ENCODE results near the gene HOXD10. TPM values are rescaled to one million over a fixed set of nuclear protein-coding genes. Genes with fewer than 3 reads are reported as not detected.
A peak's percentile ranks its signal among the peaks of the same experiment; 100 is the strongest.

Gene HOXD10
- total and polyA plus RNA-seq, 12 donors, result not detected

GRCh38 chr2:176081376-176081836, 35.2 kb upstream of the HOXD10 start:
- ATAC-seq (no peak), DNase-seq (no peak)
- H3K4me1 ChIP-seq, result peaks cover 0 to 64% (median 22%) of the 10 kb centered on the region in 9 donors
- peaks cover 0 to 11% (median 0%) of the 10 kb centered on the region in 11 donors for H3K9me3 ChIP-seq
- H3K36me3 ChIP-seq, result peaks cover 0 to 3% (median 0%) of the 10 kb centered on the region in 9 donors
- TF ChIP-seq CTCF (IDR thresholded peaks at IDR 0.05), result no peak
- H3K27ac ChIP-seq, result no peak overlapping the region
- peaks cover 82 to 100% (median 98%) of the 10 kb centered on the region in 7 donors for H3K27me3 ChIP-seq
- intact Hi-C loops (cut with DNase I), result loop anchor here in 1 of 10 donors (5.0 kb wide), 1 partner anchor 399 kb away; no protein-coding TSS in a partner anchor
- H3K4me3 ChIP-seq, result peak overlapping the region in 1 of 10 donors; percentile 7
- WGBS, 2 donors, result 6 to 7% methylated on average over 17 of the region's 17 CpGs

GRCh38 chr2:176081837-176082524, 34.6 kb upstream of the HOXD10 start:
- peaks cover 0 to 3% (median 0%) of the 10 kb centered on the region in 9 donors for H3K36me3 ChIP-seq
- ATAC-seq (no peak), DNase-seq (no peak)
- TF ChIP-seq CTCF (IDR thresholded peaks at IDR 0.05), result no peak
- intact Hi-C loops (cut with DNase I), result loop anchor here in 1 of 10 donors (5.0 kb wide), 1 partner anchor 400 kb away; no protein-coding TSS in a partner anchor
- peaks cover 0 to 11% (median 0%) of the 10 kb centered on the region in 11 donors for H3K9me3 ChIP-seq
- H3K27me3 ChIP-seq, result peaks cover 80 to 100% (median 98%) of the 10 kb centered on the region in 7 donors
- H3K4me3 ChIP-seq, result peak overlapping the region in 1 of 10 donors; percentile 5
- H3K27ac ChIP-seq, result no peak overlapping the region
- WGBS, 2 donors, result 3 to 7% methylated on average over 62 of the region's 62 CpGs
- peaks cover 0 to 66% (median 23%) of the 10 kb centered on the region in 9 donors for H3K4me1 ChIP-seq

DNA sequence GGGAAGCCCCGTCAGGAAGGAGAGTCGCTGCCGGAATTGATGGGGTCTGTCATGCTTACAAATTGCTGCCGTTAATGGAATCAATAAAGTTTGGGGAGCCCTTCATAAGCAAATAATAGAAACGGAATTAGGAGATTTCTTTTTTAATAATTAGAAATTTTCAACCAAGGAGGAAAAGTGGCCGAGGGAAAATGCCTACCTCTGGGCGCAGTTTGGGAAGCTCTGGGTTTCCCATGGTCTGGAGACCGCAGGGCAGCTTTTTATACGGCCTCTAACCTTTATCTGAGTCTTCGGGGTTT, 34.1 kb upstream of the HOXD10 start:
- Histone ChIP-seq H3K27me3 (peaks cover 81 to 100% (median 98%) of the 10 kb centered on the region in 7 donors), H3K9me3 (peaks cover 0 to 11% (median 0%) of the 10 kb centered on the region in 11 donors), H3K27ac (no peak overlapping the region), H3K4me1 (peaks cover 0 to 66% (median 23%) of the 10 kb centered on the region in 9 donors), H3K4me3 (no peak overlapping the region), H3K36me3 (peaks cover 0 to 3% (median 0%) of the 10 kb centered on the region in 9 donors)
- intact Hi-C loops (cut with DNase I), result loop anchor here in 1 of 10 donors (5.0 kb wide), 1 partner anchor 400 kb away; no protein-coding TSS in a partner anchor
- ATAC-seq (no peak), DNase-seq (no peak)
- WGBS, 2 donors, result 8 to 9% methylated on average over 10 of the region's 10 CpGs
- TF ChIP-seq CTCF (IDR thresholded peaks at IDR 0.05), result no peak

DNA sequence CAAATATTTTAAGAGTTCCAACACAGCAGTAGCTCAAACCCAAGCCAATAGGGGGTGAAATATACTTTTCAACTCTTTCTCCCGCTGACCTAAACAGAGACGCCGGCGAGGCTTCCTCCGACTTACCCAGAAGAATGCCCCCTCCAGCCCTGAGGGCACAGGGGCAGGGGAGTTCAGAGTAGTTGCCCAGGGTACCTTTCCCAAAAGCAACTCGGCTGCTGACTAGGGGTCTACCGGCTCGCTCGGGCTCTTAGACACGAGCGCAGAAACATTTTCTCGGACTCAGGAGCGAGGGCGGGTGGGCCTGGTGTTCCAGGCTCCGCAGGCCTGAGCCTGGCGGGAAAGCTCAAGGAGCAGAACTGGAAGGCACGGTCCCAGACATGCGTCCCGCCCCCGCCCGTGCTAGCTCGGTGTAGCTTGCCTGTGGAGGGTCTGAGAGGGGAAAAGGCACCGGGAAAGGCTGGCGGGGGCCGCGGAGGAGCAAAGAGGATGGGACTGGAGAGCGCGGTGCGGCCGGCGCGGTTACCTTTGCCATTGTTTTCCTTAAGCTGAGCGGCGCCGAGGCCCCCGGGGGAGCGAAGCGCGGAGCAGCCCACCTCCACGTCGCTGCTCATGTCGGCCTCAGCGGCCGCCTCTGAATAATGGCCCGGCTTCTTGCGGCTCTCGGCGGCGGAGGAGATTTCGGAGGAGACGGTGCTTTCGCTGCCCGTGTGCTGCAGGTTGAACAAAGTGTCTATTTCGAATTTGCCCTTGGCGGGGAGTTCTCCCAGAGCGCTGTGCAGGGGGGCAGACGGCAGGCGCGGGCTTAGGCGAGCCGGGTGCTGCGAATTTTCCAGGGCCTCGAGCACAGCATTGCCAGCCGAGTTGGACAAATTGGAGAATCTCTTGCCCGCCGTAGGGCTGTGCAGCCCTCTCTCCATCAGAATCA, 33.5 kb upstream of the HOXD10 start:
- Histone ChIP-seq H3K27me3 (peaks cover 85 to 100% (median 98%) of the 10 kb centered on the region in 7 donors), H3K36me3 (peaks cover 0 to 3% (median 0%) of the 10 kb centered on the region in 9 donors), H3K9me3 (peaks cover 0 to 11% (median 0%) of the 10 kb centered on the region in 11 donors), H3K27ac (no peak overlapping the region), H3K4me1 (peaks cover 0 to 71% (median 27%) of the 10 kb centered on the region in 9 donors), H3K4me3 (no peak overlapping the region)
- DNase-seq (no peak), ATAC-seq (no peak)
- intact Hi-C loops (cut with DNase I), result loop anchor here in 1 of 10 donors (5.0 kb wide), 1 partner anchor 401 kb away; no protein-coding TSS in a partner anchor
- WGBS, 2 donors, result 3 to 5% methylated on average over 66 of the region's 66 CpGs
- TF ChIP-seq CTCF (IDR thresholded peaks at IDR 0.05), result no peak

Measured in heart right ventricle (tissue), 16 donors.